ENCODE data around the gene SYNPR.

DNA sequence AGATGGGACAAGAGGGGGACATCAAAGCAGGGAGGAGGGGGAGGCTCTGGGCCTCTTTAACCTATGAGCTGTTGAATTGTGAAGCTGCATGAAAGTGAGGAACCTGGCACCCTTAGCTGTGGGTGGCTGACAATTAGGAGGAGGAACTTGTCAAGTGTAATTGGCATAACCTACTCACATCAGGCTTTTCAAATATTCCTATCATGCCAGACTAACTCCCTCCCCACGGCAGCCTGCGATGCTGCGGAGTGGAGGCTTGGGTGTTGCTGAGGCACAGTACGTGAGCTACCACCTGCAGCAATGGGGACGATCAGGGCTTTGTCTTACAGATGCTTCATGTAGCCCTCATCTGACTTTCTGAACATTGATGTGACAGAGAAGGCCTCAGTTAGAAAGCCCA, 193.7 kb downstream of the SYNPR start:
- TF ChIP-seq, protein P1, sequence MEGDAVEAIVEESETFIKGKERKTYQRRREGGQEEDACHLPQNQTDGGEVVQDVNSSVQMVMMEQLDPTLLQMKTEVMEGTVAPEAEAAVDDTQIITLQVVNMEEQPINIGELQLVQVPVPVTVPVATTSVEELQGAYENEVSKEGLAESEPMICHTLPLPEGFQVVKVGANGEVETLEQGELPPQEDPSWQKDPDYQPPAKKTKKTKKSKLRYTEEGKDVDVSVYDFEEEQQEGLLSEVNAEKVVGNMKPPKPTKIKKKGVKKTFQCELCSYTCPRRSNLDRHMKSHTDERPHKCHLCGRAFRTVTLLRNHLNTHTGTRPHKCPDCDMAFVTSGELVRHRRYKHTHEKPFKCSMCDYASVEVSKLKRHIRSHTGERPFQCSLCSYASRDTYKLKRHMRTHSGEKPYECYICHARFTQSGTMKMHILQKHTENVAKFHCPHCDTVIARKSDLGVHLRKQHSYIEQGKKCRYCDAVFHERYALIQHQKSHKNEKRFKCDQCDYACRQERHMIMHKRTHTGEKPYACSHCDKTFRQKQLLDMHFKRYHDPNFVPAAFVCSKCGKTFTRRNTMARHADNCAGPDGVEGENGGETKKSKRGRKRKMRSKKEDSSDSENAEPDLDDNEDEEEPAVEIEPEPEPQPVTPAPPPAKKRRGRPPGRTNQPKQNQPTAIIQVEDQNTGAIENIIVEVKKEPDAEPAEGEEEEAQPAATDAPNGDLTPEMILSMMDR (IDR thresholded peaks at IDR 0.05), result no peak
- no peak for TF ChIP-seq POLR2A (IDR thresholded peaks at IDR 0.05)
